H9 (cell line): ENCODE data around the gene SNAPC2. TPM values are rescaled to one million over a fixed set of nuclear protein-coding genes. Genes with fewer than 3 reads are reported as not detected.

Source experiments
- DNase-seq: peaks from one replicate; pipeline ENCODE4 v3.0.0-alpha.2; 2017
- H2AFZ ChIP-seq: one replicate; pipeline ENCODE4 v1.6.1; 2013; ENCODE audit warnings: mild to moderate bottlenecking, low read length, control low read depth, moderate library complexity
- H2AK5ac ChIP-seq: 2 replicates; pipeline ENCODE4 v1.6.1; 2013; ENCODE audit warnings: low read length, control low read depth, mixed read lengths; ENCODE audit not compliant: insufficient read length
- H2BK120ac ChIP-seq: one replicate; pipeline ENCODE4 v1.6.1; 2013; ENCODE audit warnings: low read depth, mild to moderate bottlenecking, low read length, control low read depth, inconsistent platforms; ENCODE audit not compliant: poor library complexity, severe bottlenecking
- H2BK12ac ChIP-seq: 2 replicates; pipeline ENCODE4 v1.6.1; 2013; ENCODE audit warnings: low read length, control low read depth, mixed read lengths, low read depth; ENCODE audit not compliant: insufficient read length
- H2BK15ac ChIP-seq: 2 replicates; pipeline ENCODE4 v1.6.1; 2013; ENCODE audit warnings: low read depth, low read length, control low read depth
- H2BK20ac ChIP-seq: one replicate; pipeline ENCODE4 v1.6.1; 2013; ENCODE audit warnings: low read depth, mild to moderate bottlenecking, low read length, control low read depth, inconsistent platforms; ENCODE audit not compliant: poor library complexity, severe bottlenecking
- H2BK5ac ChIP-seq: 2 replicates; pipeline ENCODE4 v1.6.1; 2013; ENCODE audit warnings: low read length, control low read depth, mixed read lengths; ENCODE audit not compliant: insufficient read length
- H3K14ac ChIP-seq: 2 replicates; pipeline ENCODE4 v1.6.1; 2013; ENCODE audit warnings: low read length, control low read depth; ENCODE audit not compliant: insufficient read depth
- H3K18ac ChIP-seq: 2 replicates; pipeline ENCODE4 v1.6.1; 2013; ENCODE audit warnings: low read depth, mild to moderate bottlenecking, mixed read lengths, low read length, control low read depth; ENCODE audit not compliant: insufficient read length
- H3K23ac ChIP-seq: 2 replicates; pipeline ENCODE4 v1.6.1; 2013; ENCODE audit warnings: low read length, control low read depth, mixed read lengths, low read depth; ENCODE audit not compliant: insufficient read length
- H3K23me2 ChIP-seq: 2 replicates; pipeline ENCODE4 v1.6.1; 2013; ENCODE audit warnings: low read depth, mild to moderate bottlenecking, mixed read lengths, low read length, control low read depth; ENCODE audit not compliant: insufficient read length, poor library complexity, severe bottlenecking
- H3K27ac ChIP-seq: 2 replicates; pipeline ENCODE4 v1.5.1; 2013; ENCODE audit warnings: low read length, control low read depth, mixed read lengths, low read depth; ENCODE audit not compliant: insufficient read length
- H3K27me3 ChIP-seq: 2 replicates; pipeline ENCODE4 v1.6.1; 2013; ENCODE audit warnings: low read length, control low read depth, inconsistent platforms; ENCODE audit not compliant: insufficient read depth
- H3K4ac ChIP-seq: 2 replicates; pipeline ENCODE4 v1.6.1; 2013; ENCODE audit warnings: low read depth, mild to moderate bottlenecking, control low read depth, inconsistent platforms, low read length, moderate library complexity
- H3K4me1 ChIP-seq: 2 replicates; pipeline ENCODE4 v1.6.1; 2013; ENCODE audit warnings: low read length, control low read depth, inconsistent platforms; ENCODE audit not compliant: insufficient read depth
- H3K4me2 ChIP-seq: 2 replicates; pipeline ENCODE4 v1.6.1; 2013; ENCODE audit warnings: low read length, control low read depth, mixed read lengths; ENCODE audit not compliant: insufficient read length, insufficient read depth
- H3K56ac ChIP-seq: 2 replicates; pipeline ENCODE4 v1.6.1; 2013; ENCODE audit warnings: low read depth, mild to moderate bottlenecking, mixed read lengths, low read length, control low read depth; ENCODE audit not compliant: insufficient read length
- H3K79me1 ChIP-seq: 2 replicates; pipeline ENCODE4 v1.6.1; 2013; ENCODE audit warnings: low read depth, mild to moderate bottlenecking, moderate library complexity, low read length, control low read depth, inconsistent platforms; ENCODE audit not compliant: insufficient read depth, poor library complexity, severe bottlenecking
- H3K79me2 ChIP-seq: 2 replicates; pipeline ENCODE4 v1.6.1; 2013; ENCODE audit warnings: low read length, control low read depth, inconsistent platforms; ENCODE audit not compliant: insufficient read depth
- H3K9ac ChIP-seq: 2 replicates; pipeline ENCODE4 v1.6.1; 2013; ENCODE audit warnings: low read length, control low read depth, mixed read lengths; ENCODE audit not compliant: insufficient read length; ENCODE audit errors: extremely low read depth
- H3K9me3 ChIP-seq: one replicate; pipeline ENCODE4 v1.6.1; 2013; ENCODE audit warnings: low read depth, low read length, inconsistent platforms; ENCODE audit not compliant: control insufficient read depth
- H3T11ph ChIP-seq: one replicate; pipeline ENCODE4 v1.6.1; 2013; ENCODE audit warnings: mild to moderate bottlenecking, low read length, control low read depth, inconsistent platforms
- H4K20me1 ChIP-seq: one replicate; pipeline ENCODE4 v1.6.1; 2013; ENCODE audit not compliant: control insufficient read depth, insufficient read length, insufficient read depth
- H4K5ac ChIP-seq: 2 replicates; pipeline ENCODE4 v1.6.1; 2013; ENCODE audit warnings: low read depth, mild to moderate bottlenecking, mixed read lengths, low read length, control low read depth; ENCODE audit not compliant: insufficient read length
- H4K8ac ChIP-seq: replicated peaks from 2 replicates; pipeline ENCODE4 v1.6.1; 2013; ENCODE audit warnings: low read length, control low read depth, mixed read lengths, low read depth; ENCODE audit not compliant: insufficient read length
- H4K91ac ChIP-seq: 2 replicates; pipeline ENCODE4 v1.6.1; 2013; ENCODE audit warnings: low read depth, mild to moderate bottlenecking, moderate library complexity, mixed read lengths, low read length, control low read depth; ENCODE audit not compliant: insufficient read length
- H3K27ac Mint-ChIP-seq, 3 experiments: 2 replicates in 2 of 3; 3 replicates in 1 of 3; pipeline ENCODE4 v1.8.0; 2020 to 2021; ENCODE audit warnings: mixed read lengths in 3 of 3, mild to moderate bottlenecking in 1 of 3, moderate library complexity in 1 of 3
- H3K27me3 Mint-ChIP-seq: 2 replicates; pipeline ENCODE4 v1.8.0; 2021; ENCODE audit warnings: low read depth, mild to moderate bottlenecking, moderate library complexity, mixed read lengths
- H3K36me3 Mint-ChIP-seq, 3 experiments: 2 replicates in 2 of 3; 3 replicates in 1 of 3; pipeline ENCODE4 v1.8.0; 2020 to 2021; ENCODE audit warnings: low read depth in 3 of 3, mixed read lengths in 3 of 3; ENCODE audit not compliant: insufficient read depth in 1 of 3
- H3K4me1 Mint-ChIP-seq, 2 experiments: 2 replicates each; pipeline ENCODE4 v1.8.0; 2020; ENCODE audit warnings: mixed read lengths in 2 of 2
- H3K4me3 Mint-ChIP-seq, 2 experiments: 2 replicates in 1 of 2; 3 replicates in 1 of 2; pipeline ENCODE4 v1.8.0; 2020 to 2021; ENCODE audit warnings: mild to moderate bottlenecking in 2 of 2, mixed read lengths in 2 of 2, moderate library complexity in 1 of 2
- H3K9me3 Mint-ChIP-seq, 2 experiments: 2 replicates in 1 of 2; 3 replicates in 1 of 2; pipeline ENCODE4 v1.8.0; 2020; ENCODE audit warnings: mild to moderate bottlenecking in 2 of 2, mixed read lengths in 2 of 2, moderate library complexity in 1 of 2
- WGBS: extraction: QIAGEN DNeasy Blood & Tissue Kit; methylation state at CpG from one replicate; pipeline ENCODE4 v1.1.7; 2013; ENCODE audit warnings: missing lambda C conversion rate, low lambda C conversion rate, mixed read lengths; ENCODE audit not compliant: insufficient read length; ENCODE audit errors: extremely low coverage; 5-methylcytosine and 5-hydroxymethylcytosine counted together
- total RNA-seq: library from RNA; stranded (reverse); gene quantifications from 2 replicates; pipeline ENCODE4 v1.2.1, GENCODE V29; 2021
- TF ChIP-seq, protein P1 (sequence below): fragments of 200-600 bp; sonication (generic); conservative IDR thresholded peaks from 3 replicates; pipeline ENCODE4 v1.8.0; 2021; ENCODE audit warnings: antibody characterized with exemption, mild to moderate bottlenecking

Gene SNAPC2
- total RNA-seq, 1 experiment from 2014 or later = 17.8 TPM

GRCh38 chr19:7933411-7933810 is 13.3 kb downstream of the SNAPC2 start:
- H3K56ac ChIP-seq = no peak overlapping the region
- no peaks in the 10 kb centered on the region for H3K23me2 ChIP-seq
- no peaks in the 10 kb centered on the region for H3K79me2 ChIP-seq
- no peak overlapping the region for H3K14ac ChIP-seq
- no peak overlapping the region for H3K27ac ChIP-seq
- H3K27me3 ChIP-seq = no peaks in the 10 kb centered on the region
- H3K9ac ChIP-seq = no peak overlapping the region
- no peaks in the 10 kb centered on the region for H3K79me1 ChIP-seq
- no peak overlapping the region for H2BK20ac ChIP-seq
- no peaks in the 10 kb centered on the region for H4K20me1 ChIP-seq
- no peak overlapping the region for H2BK12ac ChIP-seq
- no peak overlapping the region for H3K4me2 ChIP-seq
- no peak overlapping the region for H2BK15ac ChIP-seq
- no peak overlapping the region for H3T11ph ChIP-seq
- no peak overlapping the region for H2AK5ac ChIP-seq
- H3K27ac Mint-ChIP-seq = no peak overlapping the region
- H4K5ac ChIP-seq = no peak overlapping the region
- H3K4me1 Mint-ChIP-seq = peaks cover 0 to 4% of the 10 kb centered on the region in 2 experiments; a peak in 1 of 4 replicates
- no peak overlapping the region for H3K18ac ChIP-seq
- no peaks in the 10 kb centered on the region for H3K9me3 ChIP-seq
- no peak overlapping the region for H2AFZ ChIP-seq
- no peak overlapping the region for H4K8ac ChIP-seq
- DNase-seq = no peak
- no peak overlapping the region for H2BK5ac ChIP-seq
- H2BK120ac ChIP-seq = no peak overlapping the region
- H3K23ac ChIP-seq = no peak overlapping the region
- H3K4me3 Mint-ChIP-seq = no peak overlapping the region
- no peaks in the 10 kb centered on the region for H3K27me3 Mint-ChIP-seq
- H3K36me3 Mint-ChIP-seq = peaks cover 28 to 78% (median 61%) of the 10 kb centered on the region in 3 experiments; a peak in 6 of 7 replicates
- H4K91ac ChIP-seq = no peak overlapping the region
- no CpG with 5 or more reads among the region's 14 CpGs for WGBS
- no peak overlapping the region for H3K4ac ChIP-seq
- TF ChIP-seq, protein P1, sequence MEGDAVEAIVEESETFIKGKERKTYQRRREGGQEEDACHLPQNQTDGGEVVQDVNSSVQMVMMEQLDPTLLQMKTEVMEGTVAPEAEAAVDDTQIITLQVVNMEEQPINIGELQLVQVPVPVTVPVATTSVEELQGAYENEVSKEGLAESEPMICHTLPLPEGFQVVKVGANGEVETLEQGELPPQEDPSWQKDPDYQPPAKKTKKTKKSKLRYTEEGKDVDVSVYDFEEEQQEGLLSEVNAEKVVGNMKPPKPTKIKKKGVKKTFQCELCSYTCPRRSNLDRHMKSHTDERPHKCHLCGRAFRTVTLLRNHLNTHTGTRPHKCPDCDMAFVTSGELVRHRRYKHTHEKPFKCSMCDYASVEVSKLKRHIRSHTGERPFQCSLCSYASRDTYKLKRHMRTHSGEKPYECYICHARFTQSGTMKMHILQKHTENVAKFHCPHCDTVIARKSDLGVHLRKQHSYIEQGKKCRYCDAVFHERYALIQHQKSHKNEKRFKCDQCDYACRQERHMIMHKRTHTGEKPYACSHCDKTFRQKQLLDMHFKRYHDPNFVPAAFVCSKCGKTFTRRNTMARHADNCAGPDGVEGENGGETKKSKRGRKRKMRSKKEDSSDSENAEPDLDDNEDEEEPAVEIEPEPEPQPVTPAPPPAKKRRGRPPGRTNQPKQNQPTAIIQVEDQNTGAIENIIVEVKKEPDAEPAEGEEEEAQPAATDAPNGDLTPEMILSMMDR = peak; percentile 59
- no peaks in the 10 kb centered on the region for H3K4me1 ChIP-seq
- H3K9me3 Mint-ChIP-seq = no peaks in the 10 kb centered on the region
